ENCODE measurements around the gene RABAC1.
A peak's percentile ranks its signal among the peaks of the same experiment; 100 is the strongest.

RABAC1 gene

DNA sequence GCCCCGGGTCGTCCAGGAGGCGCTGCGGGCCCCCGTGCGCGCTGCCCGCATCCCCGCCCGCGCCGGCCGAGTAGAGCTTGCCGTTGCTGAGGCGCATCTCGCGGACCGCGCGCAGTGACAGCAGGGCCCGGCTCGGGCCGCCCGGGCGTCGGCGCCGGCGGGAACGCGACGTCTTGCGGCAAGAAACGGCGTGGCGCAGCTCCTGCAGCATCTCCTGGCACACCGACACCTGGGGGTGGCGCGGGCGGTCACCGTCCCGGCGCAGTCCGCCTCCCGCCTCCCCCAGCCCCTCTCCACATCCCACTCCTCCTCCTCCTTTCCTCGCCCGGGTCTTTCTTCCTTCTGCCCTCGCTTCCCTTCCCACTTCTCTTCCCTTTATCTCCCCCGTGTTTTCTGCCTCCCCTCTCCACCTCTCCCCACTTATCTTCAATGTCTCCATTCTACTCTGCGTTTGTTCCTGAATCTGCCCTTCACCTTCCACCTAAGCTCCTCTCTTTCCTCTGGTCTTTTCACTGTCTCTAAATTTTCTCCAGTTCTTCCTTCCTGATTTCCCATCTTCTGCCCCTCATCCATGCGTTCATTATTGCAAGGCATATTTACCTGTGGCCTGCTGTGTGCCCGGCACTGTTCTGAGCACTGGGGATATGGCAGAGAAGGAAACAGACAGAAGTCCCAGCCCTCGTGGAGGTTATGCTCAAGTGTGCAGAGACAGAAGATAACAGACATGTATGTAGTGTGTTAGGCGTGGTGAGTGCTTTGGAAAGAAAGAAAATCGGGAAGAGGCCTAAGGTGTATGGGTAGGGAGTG is 40.2 kb upstream of the RABAC1 start:
- TF ChIP-seq, protein P1, sequence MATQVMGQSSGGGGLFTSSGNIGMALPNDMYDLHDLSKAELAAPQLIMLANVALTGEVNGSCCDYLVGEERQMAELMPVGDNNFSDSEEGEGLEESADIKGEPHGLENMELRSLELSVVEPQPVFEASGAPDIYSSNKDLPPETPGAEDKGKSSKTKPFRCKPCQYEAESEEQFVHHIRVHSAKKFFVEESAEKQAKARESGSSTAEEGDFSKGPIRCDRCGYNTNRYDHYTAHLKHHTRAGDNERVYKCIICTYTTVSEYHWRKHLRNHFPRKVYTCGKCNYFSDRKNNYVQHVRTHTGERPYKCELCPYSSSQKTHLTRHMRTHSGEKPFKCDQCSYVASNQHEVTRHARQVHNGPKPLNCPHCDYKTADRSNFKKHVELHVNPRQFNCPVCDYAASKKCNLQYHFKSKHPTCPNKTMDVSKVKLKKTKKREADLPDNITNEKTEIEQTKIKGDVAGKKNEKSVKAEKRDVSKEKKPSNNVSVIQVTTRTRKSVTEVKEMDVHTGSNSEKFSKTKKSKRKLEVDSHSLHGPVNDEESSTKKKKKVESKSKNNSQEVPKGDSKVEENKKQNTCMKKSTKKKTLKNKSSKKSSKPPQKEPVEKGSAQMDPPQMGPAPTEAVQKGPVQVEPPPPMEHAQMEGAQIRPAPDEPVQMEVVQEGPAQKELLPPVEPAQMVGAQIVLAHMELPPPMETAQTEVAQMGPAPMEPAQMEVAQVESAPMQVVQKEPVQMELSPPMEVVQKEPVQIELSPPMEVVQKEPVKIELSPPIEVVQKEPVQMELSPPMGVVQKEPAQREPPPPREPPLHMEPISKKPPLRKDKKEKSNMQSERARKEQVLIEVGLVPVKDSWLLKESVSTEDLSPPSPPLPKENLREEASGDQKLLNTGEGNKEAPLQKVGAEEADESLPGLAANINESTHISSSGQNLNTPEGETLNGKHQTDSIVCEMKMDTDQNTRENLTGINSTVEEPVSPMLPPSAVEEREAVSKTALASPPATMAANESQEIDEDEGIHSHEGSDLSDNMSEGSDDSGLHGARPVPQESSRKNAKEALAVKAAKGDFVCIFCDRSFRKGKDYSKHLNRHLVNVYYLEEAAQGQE (IDR thresholded peaks at IDR 0.05; ENCODE audit: insufficient read depth in 1 of 2, low read depth in 2 of 2, low read length in 2 of 2) = no peak
- TF ChIP-seq SIN3A (IDR thresholded peaks at IDR 0.05; ENCODE audit: borderline replicate concordance, insufficient read depth, low read length) (no peak), POLR2AphosphoS5 (IDR thresholded peaks at IDR 0.05; ENCODE audit: low read depth, low read length) (no peak), FOXP2 (optimal IDR thresholded peaks at IDR 0.05; ENCODE audit: borderline replicate concordance, extremely low read depth, extremely low read length, insufficient read depth) (no peak), TAF1 (IDR thresholded peaks at IDR 0.05; ENCODE audit: borderline replicate concordance, insufficient read depth, low read length) (no peak)

DNA sequence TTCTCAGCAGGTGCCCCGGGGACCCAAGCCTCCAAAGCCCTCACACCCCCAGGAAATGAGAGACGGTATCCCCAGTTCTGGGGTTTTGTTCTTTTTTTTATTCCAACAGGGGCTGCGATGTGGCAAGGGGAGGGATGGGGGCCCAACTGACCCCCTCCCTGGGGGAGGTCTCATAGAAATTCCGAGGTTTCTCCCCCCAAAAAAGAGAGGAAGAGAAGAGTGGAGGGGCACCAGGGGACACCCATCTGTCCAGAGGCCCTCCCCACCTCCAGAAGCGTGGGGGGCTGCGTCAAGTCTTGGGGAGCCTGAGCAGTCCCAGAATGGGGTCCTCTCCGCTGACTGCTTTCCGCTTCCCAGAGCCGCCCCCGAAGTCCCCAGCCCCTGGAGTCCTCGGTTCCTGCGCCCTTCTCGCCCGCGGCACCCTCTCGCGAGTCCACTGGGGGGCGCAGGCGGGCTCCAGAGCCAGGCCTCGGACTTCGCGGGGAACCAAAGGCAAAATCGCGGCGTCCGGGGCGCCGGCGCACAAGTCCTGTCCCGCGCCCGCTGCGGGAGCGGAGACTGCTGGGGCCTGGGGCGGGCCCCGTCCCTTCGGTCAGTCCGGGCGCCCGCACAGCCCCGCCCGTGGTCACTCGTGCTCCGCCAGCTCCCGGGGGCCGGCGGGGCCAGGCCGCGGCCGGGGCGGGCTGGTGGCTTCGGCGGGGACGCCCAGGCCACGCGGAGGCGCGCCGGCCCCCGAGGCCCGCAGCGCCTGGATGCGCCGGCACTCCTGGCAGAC is 39.3 kb upstream of the RABAC1 start:
- TF ChIP-seq POLR2AphosphoS5 (IDR thresholded peaks at IDR 0.05; ENCODE audit: low read depth, low read length) = no peak
- TF ChIP-seq TAF1 (IDR thresholded peaks at IDR 0.05; ENCODE audit: borderline replicate concordance, insufficient read depth, low read length) = no peak
- TF ChIP-seq, protein P1 (IDR thresholded peaks at IDR 0.05; ENCODE audit: insufficient read depth in 1 of 2, low read depth in 2 of 2, low read length in 2 of 2) = peak; percentile 59 to 81; a peak in 3 of 4 replicates

DNA sequence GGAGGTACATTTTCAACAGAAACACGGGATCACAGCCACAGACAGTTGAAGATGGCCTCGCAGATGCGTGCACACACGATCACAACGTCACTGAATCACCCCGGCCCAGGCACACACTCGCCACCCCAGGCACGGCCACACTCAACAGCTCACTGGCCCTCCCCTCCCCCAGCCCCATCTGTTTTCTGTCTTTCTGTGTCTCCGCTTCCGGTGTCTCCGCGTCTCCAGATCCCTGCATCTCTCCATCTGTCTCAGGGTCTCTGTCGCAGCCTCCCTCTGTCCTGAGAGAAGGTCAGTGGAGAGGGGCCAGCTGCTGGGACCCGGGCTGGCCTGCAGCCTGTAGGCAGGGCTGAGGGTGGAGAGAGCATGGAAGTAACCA is 38.7 kb upstream of the RABAC1 start:
- TF ChIP-seq, protein P1 (IDR thresholded peaks at IDR 0.05; ENCODE audit: insufficient read depth in 1 of 2, low read depth in 2 of 2, low read length in 2 of 2) = peak in 1 of 2 experiments; percentile 42; a peak in 1 of 4 replicates
- TF ChIP-seq SIN3A (IDR thresholded peaks at IDR 0.05; ENCODE audit: borderline replicate concordance, insufficient read depth, low read length) = no peak

DNA sequence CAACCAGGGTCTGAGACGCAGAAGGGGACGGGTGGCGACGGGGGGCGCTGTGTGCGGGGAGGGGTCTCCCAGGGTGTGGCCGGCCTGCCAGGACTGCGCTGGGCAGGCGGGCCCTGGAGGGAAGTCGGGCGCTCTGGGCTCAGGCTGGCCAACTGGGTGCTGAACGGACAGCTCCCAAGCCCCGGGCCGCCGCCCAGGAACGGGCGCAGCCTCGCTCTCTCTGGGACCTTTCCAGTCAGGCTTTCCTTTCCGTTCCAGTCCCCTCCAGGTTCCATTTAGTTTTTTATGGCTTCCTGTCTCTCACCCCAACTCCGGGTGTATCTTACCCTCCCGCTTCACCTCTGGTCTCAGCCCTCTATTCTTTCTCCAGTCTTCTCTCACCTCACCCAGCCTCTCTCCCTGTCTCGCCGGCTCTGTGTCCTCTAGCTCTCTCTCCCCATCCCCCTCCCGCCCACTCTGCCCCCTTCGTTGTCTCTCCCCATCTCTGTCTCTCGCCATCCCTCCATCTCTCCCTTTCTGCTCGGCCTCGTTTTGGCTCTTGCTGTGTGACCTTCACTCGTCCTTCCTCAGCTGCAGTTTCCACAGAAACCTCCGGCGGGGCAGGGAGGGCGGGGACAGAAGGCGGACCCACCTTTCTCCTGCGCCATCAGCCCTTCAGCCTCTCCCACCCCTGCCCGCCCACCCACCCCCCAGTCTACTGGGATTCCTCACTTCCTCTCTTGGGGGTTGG is 38.2 kb upstream of the RABAC1 start:
- no peak for TF ChIP-seq SIN3A (IDR thresholded peaks at IDR 0.05; ENCODE audit: borderline replicate concordance, insufficient read depth, low read length)
- TF ChIP-seq, protein P1 (IDR thresholded peaks at IDR 0.05; ENCODE audit: insufficient read depth in 1 of 2, low read depth in 2 of 2, low read length in 2 of 2) = peak; percentile 95 to 96
